Psoas muscle (tissue), 8 donors: ENCODE results near the gene SHISAL1. TPM values are rescaled to one million over a fixed set of nuclear protein-coding genes. Genes with fewer than 3 reads are reported as not detected.

ENCODE experiments used
- ATAC-seq, 4 donors: fragments of 200-7000 bp; cut with Tn5 transposase; one replicate each; pipeline ENCODE4 v1.9.1; 2020; ENCODE audit warnings: moderate library complexity in 3 of 4, mild to moderate bottlenecking in 2 of 4
- DNase-seq, 2 donors: peaks; one replicate each; pipeline ENCODE4 v3.0.0-alpha.2; 2020
- H3K27ac ChIP-seq: fragments of 200-600 bp; one replicate; pipeline ENCODE4 v1.8.0; 2022
- H3K27me3 ChIP-seq, 3 donors: fragments of 200-600 bp in 1 of 3; one replicate each; pipeline versions ENCODE4 v1.6.1 to v1.8.0; 2013 to 2022; ENCODE audit warnings: low read length in 2 of 3, mild to moderate bottlenecking in 2 of 3, moderate library complexity in 1 of 3; ENCODE audit not compliant: insufficient read depth in 3 of 3
- H3K36me3 ChIP-seq, 2 donors: fragments of 200-600 bp in 1 of 2; one replicate each; pipeline versions ENCODE4 v1.6.1 to v1.8.0; 2013 to 2022; ENCODE audit warnings: low read depth in 1 of 2, mild to moderate bottlenecking in 1 of 2, moderate library complexity in 1 of 2; ENCODE audit not compliant: insufficient read depth in 1 of 2
- H3K4me1 ChIP-seq: fragments of 200-600 bp; one replicate; pipeline ENCODE4 v1.8.0; 2022
- H3K4me3 ChIP-seq: fragments of 200-600 bp; one replicate; pipeline ENCODE4 v1.8.0; 2022; ENCODE audit warnings: mild to moderate bottlenecking
- H3K9me3 ChIP-seq: fragments of 200-600 bp; one replicate; pipeline ENCODE4 v1.8.0; 2022
- CTCF ChIP-seq: fragments of 200-600 bp; IDR thresholded peaks from one replicate; pipeline ENCODE4 v1.8.0; 2022; ENCODE audit warnings: antibody characterized with exemption
- WGBS, 3 donors: extraction: QIAGEN DNeasy Blood & Tissue Kit; methylation state at CpG; one replicate each; pipeline versions ENCODE4 v1.1.6 to v1.1.7; 2013; 5-methylcytosine and 5-hydroxymethylcytosine counted together
- intact Hi-C, 2 donors: fragments of 100-400 bp; cut with DNase I; formaldehyde crosslinking; loops; one replicate each; pipeline versions ENCODE4 v1.11.0 to v1.14.2; 2022
- polyA plus RNA-seq, 3 donors: library from polyadenylated mRNA; stranded (reverse); fragments of 200-250 nt; gene quantifications; one replicate each; pipeline ENCODE4 v1.2.3, GENCODE V29; 2013
- total RNA-seq, 4 donors: library from RNA; stranded (reverse); fragmentation: NEBNext Ultra II Directional in 2 of 4; extraction: Animal tissue kit (Norgen Biotek cat#: 25700) in 2 of 4; gene quantifications; one replicate each; pipeline versions ENCODE4 v1.2.1 to v1.2.4, GENCODE V29; 2021 to 2023
- donor health status: healthy with polysubstance abuse.
- donor health status: DM: no; HTN: no; CAD: no; lungs with moderate emphysema.
- donor health status: Bipolar disorder and iron deficiency.
- donor health status: healthy.
- donor health status: DM: yes; HTN: yes; CAD: no.
- donor health status: DM: no; HTN: no; CAD: no.
- donor health status: DM: no; HTN: no; CAD: no.
- donor health status: DM: yes; HTN: yes; CAD: no.

SHISAL1 gene
- total and polyA plus RNA-seq, 7 donors, result 0.01 to 0.24 (median 0.06) TPM; not detected in 1

- WGBS, 3 donors, result 69 to 89% (median 83%) methylated on average over 2 of the region's 2 CpGs
- H3K9me3 ChIP-seq, result peaks cover 17% of the 10 kb centered on the region
- DNase-seq (no peak), ATAC-seq (no peak)
- H3K4me3 ChIP-seq, result no peak overlapping the region
- no peaks in the 10 kb centered on the region for H3K36me3 ChIP-seq
- intact Hi-C loops, result no loop called here
- no peak overlapping the region for H3K27ac ChIP-seq
- H3K27me3 ChIP-seq, result peaks cover 0 to 4% (median 0%) of the 10 kb centered on the region in 3 donors
- no peak for TF ChIP-seq CTCF
- H3K4me1 ChIP-seq, result no peaks in the 10 kb centered on the region
Observed at GRCh38 chr22:44229809-44230208, 82.9 kb downstream of the SHISAL1 start.

- no peak for ATAC-seq
- Histone ChIP-seq H3K27me3 (peaks cover 0 to 4% (median 0%) of the 10 kb centered on the region in 3 donors), H3K4me1 (no peaks in the 10 kb centered on the region), H3K4me3 (no peak overlapping the region), H3K36me3 (no peaks in the 10 kb centered on the region), H3K9me3 (peaks cover 17% of the 10 kb centered on the region), H3K27ac (no peak overlapping the region)
- TF ChIP-seq CTCF, result no peak
- intact Hi-C loops, result no loop called here
- WGBS, 3 donors, result 70 to 92% (median 91%) methylated on average over 3 of the region's 3 CpGs
- DNase-seq, result no peak
Observed at GRCh38 chr22:44229331-44229730, 83.4 kb downstream of the SHISAL1 start.

GRCh38 chr22:44225812-44226211 is 86.9 kb downstream of the SHISAL1 start:
- H3K4me3 ChIP-seq, result no peak overlapping the region
- peaks cover 17% of the 10 kb centered on the region for H3K9me3 ChIP-seq
- H3K27me3 ChIP-seq, result peaks cover 0 to 15% (median 3%) of the 10 kb centered on the region in 3 donors
- H3K4me1 ChIP-seq, result no peaks in the 10 kb centered on the region
- 62 to 66% (median 63%) methylated on average over 8 of the region's 8 CpGs for WGBS, 3 donors
- no peaks in the 10 kb centered on the region for H3K36me3 ChIP-seq
- H3K27ac ChIP-seq, result no peak overlapping the region
- TF ChIP-seq CTCF, result no peak
- ATAC-seq, result no peak
- no peak for DNase-seq
- intact Hi-C loops, result no loop called here

- intact Hi-C loops, result no loop called here
Observed at GRCh38 chr22:44225091-44225689, 87.6 kb downstream of the SHISAL1 start.

More at GRCh38 chr22:44225091-44225689, 87.6 kb downstream of the SHISAL1 start:
- H3K27ac ChIP-seq, result no peak overlapping the region
- no peak for TF ChIP-seq CTCF
- no peak for ATAC-seq
- peaks cover 0 to 15% (median 3%) of the 10 kb centered on the region in 3 donors for H3K27me3 ChIP-seq
- no peaks in the 10 kb centered on the region for H3K4me1 ChIP-seq
- no peak overlapping the region for H3K4me3 ChIP-seq
- 50 to 51% (median 50%) methylated on average over 10 to 11 of the region's 11 CpGs for WGBS, 3 donors
- DNase-seq, result no peak
- peaks cover 17% of the 10 kb centered on the region for H3K9me3 ChIP-seq
- H3K36me3 ChIP-seq, result no peaks in the 10 kb centered on the region
